Suprapubic skin (tissue), 4 donors: ENCODE measurements around the gene FERD3L.

Experiments
- CTCF ChIP-seq, 2 donors: fragments of 200-600 bp in 1 of 2; fragments of 450-650 bp in 1 of 2; sonication (generic) in 1 of 2; IDR thresholded peaks; one replicate each; pipeline ENCODE4 v1.5.1; 2016 to 2019; ENCODE audit warnings: antibody characterized with exemption in 2 of 2, mild to moderate bottlenecking in 1 of 2, moderate library complexity in 1 of 2
- EP300 ChIP-seq: sonication (generic); formaldehyde crosslinking; IDR thresholded peaks from one replicate; pipeline ENCODE4 v1.6.1; 2017; ENCODE audit warnings: antibody characterized with exemption
- POLR2A ChIP-seq, 2 donors: fragments of 450-650 bp; IDR thresholded peaks; one replicate each; pipeline ENCODE4 v1.6.1; 2017; ENCODE audit warnings: antibody characterized with exemption in 2 of 2, mild to moderate bottlenecking in 2 of 2, moderate library complexity in 2 of 2
- POLR2AphosphoS5 ChIP-seq, 3 donors: sonication (generic); formaldehyde crosslinking; IDR thresholded peaks; one replicate each; pipeline ENCODE4 v1.6.1; 2017; ENCODE audit warnings: antibody characterized with exemption in 3 of 3

GRCh38 chr7:19113002-19113350 is 32.2 kb downstream of the FERD3L start:
- TF ChIP-seq CTCF (IDR thresholded peaks at IDR 0.05) (no peak), POLR2AphosphoS5 (IDR thresholded peaks at IDR 0.05) (no peak), EP300 (no peak), POLR2A (IDR thresholded peaks at IDR 0.05) (no peak)
